Activated naive CD8-positive, alpha-beta T cell treated with anti-CD3 and anti-CD28 coated beads, Interleukin-2, amount 50 U/mL, for 16 hours (primary cell): Measurements from ENCODE around the gene DDX51.

Source experiments
- DNase-seq: peaks from one replicate; pipeline ENCODE4 v3.0.0-alpha.2; 2020; ENCODE audit warnings: low read depth, low spot score

DDX51 gene, protein sequence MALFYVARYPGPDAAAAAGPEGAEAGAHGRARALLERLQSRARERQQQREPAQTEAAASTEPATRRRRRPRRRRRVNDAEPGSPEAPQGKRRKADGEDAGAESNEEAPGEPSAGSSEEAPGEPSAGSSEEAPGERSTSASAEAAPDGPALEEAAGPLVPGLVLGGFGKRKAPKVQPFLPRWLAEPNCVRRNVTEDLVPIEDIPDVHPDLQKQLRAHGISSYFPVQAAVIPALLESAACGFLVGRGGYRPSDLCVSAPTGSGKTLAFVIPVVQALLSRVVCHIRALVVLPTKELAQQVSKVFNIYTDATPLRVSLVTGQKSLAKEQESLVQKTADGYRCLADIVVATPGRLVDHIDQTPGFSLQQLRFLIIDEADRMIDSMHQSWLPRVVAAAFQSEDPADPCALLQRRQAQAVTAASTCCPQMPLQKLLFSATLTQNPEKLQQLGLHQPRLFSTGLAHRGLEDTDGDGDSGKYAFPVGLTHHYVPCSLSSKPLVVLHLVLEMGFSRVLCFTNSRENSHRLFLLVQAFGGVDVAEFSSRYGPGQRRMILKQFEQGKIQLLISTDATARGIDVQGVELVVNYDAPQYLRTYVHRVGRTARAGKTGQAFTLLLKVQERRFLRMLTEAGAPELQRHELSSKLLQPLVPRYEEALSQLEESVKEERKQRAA

GRCh38 chr12:132144115-132144809 is at the start of gene DDX51, which contains the start of gene NOC4L:
Gene DDX51 (minus strand): TSS chr12:132144319. CDS start chr12:132144296, 23 bp downstream.
Gene NOC4L (plus strand): TSS chr12:132144457. CDS start chr12:132144489, 32 bp downstream.
- peak; percentile 91 for DNase-seq

DNA sequence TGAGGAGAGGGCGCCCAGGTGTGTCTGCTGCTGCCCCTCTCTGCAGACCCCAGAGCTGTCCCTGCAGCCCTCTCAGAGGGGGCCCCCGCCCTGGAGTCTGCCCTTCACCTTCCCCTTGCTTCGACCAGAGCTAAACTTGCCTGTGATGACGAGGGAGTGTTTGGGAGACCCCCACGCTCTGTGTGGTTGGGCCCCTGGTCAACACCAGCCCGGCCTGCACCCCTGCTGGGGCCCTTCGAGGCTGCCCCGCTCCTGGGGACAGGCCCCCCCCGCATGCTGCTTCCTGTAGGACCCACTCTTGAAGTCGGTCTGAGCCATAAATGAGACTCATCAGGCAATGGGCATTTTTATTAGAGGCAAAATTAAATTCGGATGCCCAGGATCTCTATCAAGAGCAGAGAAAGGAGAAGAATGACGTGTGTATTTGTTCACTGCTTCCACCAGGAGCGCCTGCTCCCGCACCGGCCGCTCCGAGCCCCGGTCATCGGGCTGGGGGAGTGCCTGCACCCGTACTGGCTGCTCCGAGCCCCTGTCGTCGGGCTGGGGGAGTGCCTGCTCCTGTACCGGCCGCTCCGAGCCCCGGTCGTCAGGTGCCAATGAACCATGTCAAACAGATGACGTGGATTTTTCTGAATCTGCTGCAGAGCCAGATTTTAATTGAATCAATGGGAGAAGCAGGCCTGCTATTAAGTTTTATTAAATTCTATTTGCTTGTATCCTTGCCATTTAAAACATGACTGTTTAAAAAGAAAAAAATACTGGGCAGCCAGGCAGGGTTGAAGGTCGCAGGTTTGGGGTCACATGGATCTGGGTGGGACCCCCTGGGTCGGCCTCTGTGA is 47.8 kb upstream of the DDX51 start:
- no peak for DNase-seq

DNA sequence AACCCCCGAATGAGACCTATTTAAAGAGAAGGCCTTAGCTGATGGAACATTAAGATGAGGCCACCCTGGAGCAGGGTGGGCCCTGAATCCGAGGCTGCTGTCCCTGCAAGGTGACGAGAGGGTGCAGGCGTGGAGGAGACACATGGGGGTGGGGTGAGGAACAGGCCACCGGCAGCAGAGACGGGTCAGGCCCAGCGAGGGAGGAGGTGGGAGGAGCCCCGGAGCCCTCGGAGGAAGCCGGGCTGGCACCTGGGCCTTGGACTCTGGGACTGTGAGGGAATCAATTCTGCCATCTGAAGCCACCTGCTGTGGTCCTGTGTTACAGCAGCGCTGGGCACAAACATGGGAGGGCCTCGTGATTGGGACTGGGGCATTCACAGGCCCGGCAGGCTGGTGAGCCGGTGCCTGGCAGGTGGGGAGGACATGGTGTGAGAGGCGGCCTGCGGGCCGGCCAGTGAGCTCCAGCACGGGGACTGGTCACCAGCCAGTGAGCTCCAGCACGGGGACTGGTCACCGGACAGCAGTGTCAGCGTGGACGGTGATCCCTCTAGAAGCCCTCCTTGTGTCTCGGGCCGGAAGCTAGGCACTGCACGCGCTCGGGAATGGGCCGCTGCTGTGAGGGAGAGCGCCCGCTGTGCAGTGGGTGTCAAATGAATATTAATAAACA is 46.8 kb upstream of the DDX51 start:
- DNase-seq = no peak

DNA sequence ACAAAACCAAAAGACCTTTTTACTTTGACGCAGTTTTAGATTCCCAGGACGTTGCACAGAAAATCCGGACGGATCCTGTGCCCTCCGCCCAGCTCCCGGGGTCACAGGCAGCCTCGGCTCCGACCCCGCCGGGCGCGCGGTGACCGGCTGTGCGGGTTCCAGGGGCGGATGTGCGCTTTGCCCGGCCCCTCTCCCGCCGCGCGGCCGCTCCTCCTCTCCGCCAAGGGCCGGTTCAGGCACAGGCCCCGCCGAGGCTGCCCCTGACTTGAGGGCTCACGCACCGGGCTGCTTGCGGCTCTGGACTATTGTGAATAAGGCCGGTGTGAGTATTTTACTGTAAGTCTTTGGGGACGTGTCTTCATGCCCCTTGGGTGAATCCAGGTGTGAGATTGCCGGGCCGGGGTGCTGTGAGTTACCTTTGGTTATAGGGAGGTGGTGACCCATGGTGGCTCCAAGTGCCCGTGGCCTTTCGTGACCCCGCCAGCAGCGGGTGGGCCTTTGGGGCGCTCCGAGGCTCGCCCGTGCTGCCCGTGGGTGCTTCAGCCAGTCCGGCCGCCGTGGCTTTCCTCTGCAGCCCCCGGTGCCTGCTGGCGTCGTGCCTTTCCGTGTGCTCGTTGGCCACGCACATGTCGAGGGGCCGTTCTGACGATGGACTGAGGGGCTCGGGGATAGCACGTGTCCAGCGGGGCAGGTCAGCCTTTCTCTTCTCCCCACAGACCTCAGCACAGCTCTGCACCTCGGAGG is 46.1 kb upstream of the DDX51 start:
- DNase-seq = no peak

GRCh38 chr12:132189378-132190011 is 45.4 kb upstream of the DDX51 start:
- DNase-seq = peak; percentile 85

DNA sequence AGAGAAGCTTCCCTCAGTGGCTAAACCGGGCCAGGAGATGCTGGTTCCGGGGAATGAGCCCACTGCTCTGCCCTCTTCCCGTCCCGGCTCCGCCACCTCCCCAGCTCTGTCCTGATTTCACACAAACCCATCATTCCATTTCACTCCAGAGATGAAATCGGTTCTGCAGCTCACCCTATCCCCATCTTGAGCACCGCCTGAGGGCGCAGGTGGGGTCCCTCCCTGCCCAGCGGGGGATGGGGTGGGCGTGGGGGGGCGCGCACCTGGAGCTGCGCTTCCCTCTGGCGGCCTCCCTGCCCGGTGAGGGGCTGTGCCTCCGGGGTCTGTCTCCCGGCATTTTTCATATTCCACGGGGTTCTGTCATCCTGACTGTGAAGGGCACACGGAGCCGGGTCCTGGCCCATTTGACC is 44.8 kb upstream of the DDX51 start:
- no peak for DNase-seq

DNA sequence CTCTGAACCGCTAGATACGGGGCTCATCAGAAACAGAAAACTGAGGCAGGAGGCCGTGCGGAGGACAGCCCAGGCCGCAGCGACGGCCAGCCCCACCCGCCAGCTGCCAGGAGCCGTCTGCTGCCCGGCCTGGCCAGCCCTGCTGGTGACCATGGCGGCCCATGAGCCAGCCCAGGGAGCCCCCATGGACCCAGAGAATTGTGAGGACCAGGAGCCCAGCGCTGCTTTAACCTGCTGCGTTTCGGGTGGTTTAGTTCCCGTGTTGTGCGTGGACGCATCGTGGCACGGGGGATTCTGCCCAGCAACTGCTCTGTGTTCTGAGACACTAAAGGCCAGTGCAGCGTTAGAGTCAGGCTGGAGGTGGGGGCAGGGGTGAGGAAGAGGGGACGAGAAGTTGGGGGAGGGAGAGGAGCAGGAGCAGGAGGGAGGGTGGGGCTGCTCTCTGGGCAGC is 44.4 kb upstream of the DDX51 start:
- no peak for DNase-seq

DNA sequence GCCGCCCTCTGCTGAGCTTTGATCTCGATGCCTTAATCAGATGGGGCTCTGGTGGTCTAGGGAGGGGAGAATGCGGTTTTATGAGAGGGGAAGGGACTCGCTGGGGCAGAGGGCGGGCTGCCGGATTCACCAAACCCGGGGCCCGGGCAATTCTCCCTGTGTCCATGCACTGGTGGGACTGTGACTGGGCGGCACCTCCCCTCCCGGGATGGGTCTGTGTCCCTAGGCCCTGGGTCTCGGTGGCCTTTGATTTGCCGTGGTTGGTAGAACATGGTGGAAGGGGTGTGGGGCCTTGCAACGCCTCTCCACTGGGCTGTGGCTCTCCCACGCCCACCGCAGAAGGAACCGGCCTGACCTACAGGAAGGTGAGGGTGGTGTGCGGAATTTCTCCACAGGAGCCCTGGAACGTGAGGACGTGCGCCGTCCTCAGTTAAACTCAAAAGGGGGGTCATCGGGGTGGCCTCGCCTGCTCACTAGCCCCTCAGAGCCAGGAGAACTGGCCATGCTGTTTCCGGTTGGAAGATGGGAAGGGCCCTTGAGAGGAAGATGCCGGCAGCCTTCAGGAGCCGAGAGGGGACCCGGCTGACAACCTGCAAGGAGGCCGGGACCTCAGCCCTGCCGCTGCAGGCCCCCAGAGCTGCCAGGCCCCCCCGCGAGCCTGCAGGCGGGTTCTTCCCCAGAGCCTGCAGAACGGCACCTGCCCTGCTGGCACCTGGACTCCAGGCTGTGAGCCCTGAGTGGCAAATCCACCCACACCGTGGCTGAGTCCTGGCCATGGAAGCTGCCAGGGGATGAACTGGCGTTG is 43.7 kb upstream of the DDX51 start:
- DNase-seq = no peak

GRCh38 chr12:132186857-132187620 is 42.9 kb upstream of the DDX51 start:
- no peak for DNase-seq

GRCh38 chr12:132186208-132186856 is 42.2 kb upstream of the DDX51 start:
- no peak for DNase-seq

DNA sequence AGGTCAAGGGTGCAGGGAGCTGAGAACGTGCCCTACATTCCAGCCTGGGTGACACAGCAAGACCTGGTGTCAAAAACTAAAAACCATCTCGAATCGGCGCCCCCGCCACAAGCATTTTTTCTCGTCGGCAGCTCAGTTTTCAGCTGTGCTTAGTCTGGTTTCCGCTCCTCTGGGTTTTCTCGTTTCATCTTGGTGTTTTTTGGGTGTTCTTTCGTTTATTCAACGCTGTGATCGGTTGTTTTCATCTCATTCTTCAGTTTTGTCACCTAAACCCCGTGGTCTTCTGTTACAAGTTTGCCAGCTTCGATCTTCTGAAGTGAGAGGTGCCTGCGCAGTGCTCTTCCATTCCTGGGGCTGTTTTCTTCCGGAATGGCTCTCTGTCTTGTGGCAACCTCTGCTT is 41.6 kb upstream of the DDX51 start:
- no peak for DNase-seq

DNA sequence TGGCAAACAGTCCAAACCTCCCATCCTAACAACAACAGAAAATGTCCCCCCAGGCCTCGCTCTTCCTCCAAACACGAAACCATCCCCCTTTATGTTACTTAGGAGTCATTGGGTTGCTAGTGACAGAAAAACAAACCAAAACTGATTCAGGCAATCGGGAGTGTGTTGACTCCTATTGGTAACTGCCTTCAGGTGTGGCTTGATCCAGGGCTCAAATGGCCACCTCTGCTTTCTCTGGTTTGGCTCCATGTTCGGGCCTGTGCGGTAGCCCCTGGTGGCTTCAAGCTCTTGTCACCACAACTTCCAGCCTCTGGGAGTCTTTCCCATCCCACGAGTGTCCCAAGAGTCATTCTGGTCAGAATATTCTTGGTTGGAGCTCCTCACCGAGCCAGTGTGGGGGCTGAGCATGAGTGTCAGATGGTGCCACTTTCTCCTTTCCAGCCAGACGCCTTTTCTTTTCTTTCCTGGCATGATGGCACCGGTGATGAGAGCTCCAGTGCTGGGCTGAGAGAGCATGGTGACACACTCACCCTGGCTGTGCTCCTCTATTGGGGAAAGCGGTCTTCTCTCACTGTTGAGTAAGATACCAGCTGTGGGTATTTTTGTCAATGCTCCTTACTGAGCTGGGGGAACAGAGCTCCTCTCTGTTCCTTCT is 38.7 kb upstream of the DDX51 start:
- no peak for DNase-seq

- no peak for DNase-seq
These were observed 38.1 kb upstream of the DDX51 start for GRCh38 chr12:132182206-132182710.

DNA sequence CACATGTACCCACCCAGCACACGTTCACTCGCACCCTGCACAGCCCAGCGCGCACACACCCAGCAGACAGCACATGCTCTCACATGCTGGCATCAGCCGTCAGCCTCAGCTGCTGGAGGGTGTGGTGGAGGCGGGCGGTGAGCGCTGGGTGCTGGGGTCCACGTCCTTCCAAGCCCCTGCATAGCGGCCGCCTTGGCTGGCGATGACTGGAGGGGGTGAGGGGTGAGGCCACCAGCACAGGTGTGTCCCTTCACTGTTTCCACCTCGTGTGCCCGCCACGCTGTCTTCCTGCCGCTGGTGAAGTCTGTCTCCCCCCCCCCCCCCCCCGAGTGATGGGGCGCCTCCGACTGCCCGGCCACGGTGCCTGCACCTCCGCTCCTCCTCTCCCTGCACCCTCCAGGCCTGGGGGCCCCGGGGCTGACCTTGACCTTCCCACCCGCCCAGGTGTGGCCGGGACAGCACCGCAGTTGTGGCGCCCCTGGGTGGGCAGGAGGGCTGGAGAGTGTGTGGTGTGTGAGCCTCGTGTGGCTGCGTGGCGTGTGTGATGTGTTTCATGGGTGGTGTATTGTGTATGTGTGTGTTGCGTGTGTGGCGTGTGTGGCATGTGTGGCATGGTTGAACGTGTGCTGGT is 37.6 kb upstream of the DDX51 start:
- DNase-seq = no peak

DNA sequence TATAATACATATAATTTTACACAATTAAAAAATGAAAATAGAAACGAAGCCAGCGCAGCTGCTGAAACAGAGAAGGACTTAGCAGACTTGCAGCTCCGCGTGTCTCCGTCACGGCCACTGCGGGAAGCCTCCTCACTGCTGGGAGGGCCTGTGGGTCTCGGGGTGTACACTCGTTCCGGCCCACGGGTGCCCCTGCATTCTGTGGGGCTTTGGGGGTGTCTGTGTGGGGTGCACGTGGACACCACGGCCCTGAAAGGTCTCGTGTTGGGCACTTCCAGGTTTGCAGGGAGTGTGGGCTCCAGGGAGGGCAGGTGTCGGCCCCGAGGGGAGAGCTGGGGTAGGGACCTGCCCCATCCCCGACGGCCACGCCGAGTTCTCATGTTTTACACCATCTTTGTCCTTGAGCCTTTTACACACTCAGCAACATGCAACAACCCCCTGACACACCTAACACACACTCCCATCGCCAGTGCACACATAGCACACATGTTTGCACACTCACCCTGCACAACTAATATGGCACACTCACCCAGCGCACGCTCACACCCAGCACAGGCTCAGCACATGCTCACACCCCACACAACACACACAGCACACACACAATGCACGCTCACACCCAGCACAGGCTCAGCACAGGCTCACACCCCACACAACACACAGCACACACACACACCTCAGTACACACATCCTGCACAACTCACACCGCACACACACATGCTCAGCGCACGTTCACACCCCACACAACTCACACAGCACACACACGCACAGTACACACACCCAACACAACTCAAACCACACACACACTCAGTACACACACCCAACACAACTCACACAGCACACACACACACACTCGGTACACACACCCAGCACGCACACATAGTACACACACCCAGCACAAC is 36.8 kb upstream of the DDX51 start:
- DNase-seq = no peak
